ENCODE measurements around the gene TOP3A. TPM values are rescaled to one million over a fixed set of nuclear protein-coding genes. Genes with fewer than 3 reads are reported as not detected.

TOP3A gene
- total RNA-seq, 1 donor from 2014 or later: 49.2 TPM

DNA sequence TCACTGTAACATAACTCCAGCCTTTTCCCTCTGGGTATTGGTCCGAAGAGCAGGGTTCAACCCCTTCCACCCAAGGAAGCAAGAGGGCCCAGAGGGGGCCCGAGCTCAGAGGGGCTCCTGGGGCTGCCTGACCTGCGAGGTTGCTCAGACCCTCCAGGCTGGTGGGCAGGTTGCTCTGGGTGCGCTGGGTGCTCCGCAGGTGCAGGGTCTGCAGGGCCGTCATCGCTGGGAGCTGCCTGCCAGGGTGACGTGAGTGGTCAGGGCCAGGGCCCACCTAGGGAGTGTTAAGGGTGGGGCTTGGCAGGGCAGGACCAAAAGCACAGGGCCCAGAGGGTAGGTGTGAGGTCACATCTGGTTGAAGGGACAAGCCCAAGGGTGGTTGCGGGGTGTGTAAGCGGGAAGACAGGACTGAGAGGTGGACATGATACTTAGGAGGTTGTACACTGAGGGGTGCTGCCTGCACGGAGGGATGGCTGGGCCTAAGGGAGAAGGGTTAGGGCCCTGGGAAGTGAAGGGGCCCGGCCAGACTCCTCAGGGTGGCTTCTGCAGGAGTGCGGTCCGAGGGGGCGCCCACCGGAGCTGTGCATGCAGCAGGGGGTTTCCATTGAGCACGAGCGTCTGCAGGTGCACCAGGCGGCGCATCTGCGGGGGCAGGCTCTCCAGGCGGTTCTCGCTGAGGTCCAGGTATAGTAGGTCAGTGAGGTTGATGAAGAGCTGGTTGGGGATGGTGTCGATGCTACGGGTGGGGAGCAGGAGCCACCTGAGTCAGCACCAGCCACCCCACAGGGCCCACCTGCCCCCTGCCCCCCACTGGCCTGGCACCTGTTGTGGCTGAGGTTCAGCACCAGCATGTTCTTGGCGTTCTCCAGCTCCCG lies 60.6 kb downstream of the TOP3A start:
- peaks cover 9% of the 10 kb centered on the region for H3K4me1 ChIP-seq
- TF ChIP-seq EZH2phosphoT487 (IDR thresholded peaks at IDR 0.05) (no peak), EZH2 (IDR thresholded peaks at IDR 0.05) (no peak)
- TF ChIP-seq, protein P1, sequence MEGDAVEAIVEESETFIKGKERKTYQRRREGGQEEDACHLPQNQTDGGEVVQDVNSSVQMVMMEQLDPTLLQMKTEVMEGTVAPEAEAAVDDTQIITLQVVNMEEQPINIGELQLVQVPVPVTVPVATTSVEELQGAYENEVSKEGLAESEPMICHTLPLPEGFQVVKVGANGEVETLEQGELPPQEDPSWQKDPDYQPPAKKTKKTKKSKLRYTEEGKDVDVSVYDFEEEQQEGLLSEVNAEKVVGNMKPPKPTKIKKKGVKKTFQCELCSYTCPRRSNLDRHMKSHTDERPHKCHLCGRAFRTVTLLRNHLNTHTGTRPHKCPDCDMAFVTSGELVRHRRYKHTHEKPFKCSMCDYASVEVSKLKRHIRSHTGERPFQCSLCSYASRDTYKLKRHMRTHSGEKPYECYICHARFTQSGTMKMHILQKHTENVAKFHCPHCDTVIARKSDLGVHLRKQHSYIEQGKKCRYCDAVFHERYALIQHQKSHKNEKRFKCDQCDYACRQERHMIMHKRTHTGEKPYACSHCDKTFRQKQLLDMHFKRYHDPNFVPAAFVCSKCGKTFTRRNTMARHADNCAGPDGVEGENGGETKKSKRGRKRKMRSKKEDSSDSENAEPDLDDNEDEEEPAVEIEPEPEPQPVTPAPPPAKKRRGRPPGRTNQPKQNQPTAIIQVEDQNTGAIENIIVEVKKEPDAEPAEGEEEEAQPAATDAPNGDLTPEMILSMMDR (IDR thresholded peaks at IDR 0.05): no peak
- Mint-ChIP-seq H3K36me3 (peaks cover 3% of the 10 kb centered on the region), H3K27ac (no peak overlapping the region), H3K4me3 (no peak overlapping the region), H3K9me3 (no peaks in the 10 kb centered on the region), H3K27me3 (ENCODE audit: insufficient read depth, low read depth) (peaks cover 3% of the 10 kb centered on the region), H3K4me1 (peaks cover 21% of the 10 kb centered on the region)
- H3K27ac ChIP-seq: no peak overlapping the region
- no peak overlapping the region for H3K4me3 ChIP-seq
- H3F3A ChIP-seq (ENCODE audit: low read depth): peaks cover 15% of the 10 kb centered on the region
- H3K9ac ChIP-seq: no peak overlapping the region
- H4K20me1 ChIP-seq (ENCODE audit: low read depth): peaks cover 34% of the 10 kb centered on the region
- no peak for DNase-seq (ENCODE audit: low spot score)
- no peak overlapping the region for H2AFZ ChIP-seq (replicated peaks)
- H3K9me3 ChIP-seq (ENCODE audit: low read depth): no peaks in the 10 kb centered on the region
- H3K27me3 ChIP-seq: no peaks in the 10 kb centered on the region
- peaks cover 19% of the 10 kb centered on the region for H3K79me2 ChIP-seq (ENCODE audit: low read depth)
- no peaks in the 10 kb centered on the region for H3K36me3 ChIP-seq
- H3K4me2 ChIP-seq: no peak overlapping the region

- H4K20me1 ChIP-seq (ENCODE audit: low read depth): peaks cover 42% of the 10 kb centered on the region
- no peak overlapping the region for H3K27ac ChIP-seq
- no peak overlapping the region for H3K4me3 ChIP-seq
- H3K4me2 ChIP-seq: no peak overlapping the region
- Mint-ChIP-seq H3K4me3 (no peak overlapping the region), H3K27me3 (ENCODE audit: insufficient read depth, low read depth) (peaks cover 3% of the 10 kb centered on the region), H3K27ac (no peak overlapping the region), H3K4me1 (peaks cover 20% of the 10 kb centered on the region), H3K9me3 (no peaks in the 10 kb centered on the region), H3K36me3 (peaks cover 3% of the 10 kb centered on the region)
- no peaks in the 10 kb centered on the region for H3K36me3 ChIP-seq
- H3K4me1 ChIP-seq: peaks cover 9% of the 10 kb centered on the region
- peaks cover 17% of the 10 kb centered on the region for H3F3A ChIP-seq (ENCODE audit: low read depth)
- no peaks in the 10 kb centered on the region for H3K9me3 ChIP-seq (ENCODE audit: low read depth)
- TF ChIP-seq EZH2 (IDR thresholded peaks at IDR 0.05) (no peak), EZH2phosphoT487 (IDR thresholded peaks at IDR 0.05) (no peak)
- TF ChIP-seq, protein P1 (IDR thresholded peaks at IDR 0.05): no peak
- peaks cover 19% of the 10 kb centered on the region for H3K79me2 ChIP-seq (ENCODE audit: low read depth)
- no peak for DNase-seq (ENCODE audit: low spot score)
- no peak overlapping the region for H2AFZ ChIP-seq (replicated peaks)
- H3K27me3 ChIP-seq: no peaks in the 10 kb centered on the region
- H3K9ac ChIP-seq: no peak overlapping the region
Observed at GRCh38 chr17:18253187-18253884, 61.5 kb downstream of the TOP3A start.

DNA sequence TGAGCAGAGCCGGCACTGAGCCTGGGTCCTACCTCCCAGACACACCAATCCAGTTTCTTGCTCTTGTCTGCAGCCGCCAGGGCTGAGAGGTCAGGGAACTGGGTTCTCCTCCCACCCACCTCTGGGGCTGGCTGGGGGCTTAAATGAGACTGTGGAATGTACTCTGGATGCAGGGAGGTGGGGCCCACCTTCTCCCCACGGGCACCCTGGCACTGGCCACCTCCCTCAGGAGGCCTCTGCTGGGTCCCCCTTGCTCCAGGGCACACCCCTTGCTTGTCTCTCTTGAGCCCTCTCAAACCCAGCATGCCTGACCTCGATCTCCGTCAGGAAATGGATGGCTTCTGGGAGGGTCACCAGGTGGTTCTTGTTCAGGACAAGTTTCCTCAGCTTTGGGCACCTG lies 62.6 kb downstream of the TOP3A start:
- peaks cover 8% of the 10 kb centered on the region for H3K36me3 Mint-ChIP-seq
- H3K4me3 Mint-ChIP-seq: no peak overlapping the region

More for the DNA sequence above, 62.6 kb downstream of the TOP3A start:
- H3K9ac ChIP-seq: no peak overlapping the region
- peaks cover 44% of the 10 kb centered on the region for H4K20me1 ChIP-seq (ENCODE audit: low read depth)
- H3K27me3 Mint-ChIP-seq (ENCODE audit: insufficient read depth, low read depth): peaks cover 9% of the 10 kb centered on the region
- H3F3A ChIP-seq (ENCODE audit: low read depth): peaks cover 20% of the 10 kb centered on the region
- TF ChIP-seq EZH2 (IDR thresholded peaks at IDR 0.05) (no peak), EZH2phosphoT487 (IDR thresholded peaks at IDR 0.05) (no peak)
- TF ChIP-seq, protein P1 (IDR thresholded peaks at IDR 0.05): no peak
- H3K4me2 ChIP-seq: no peak overlapping the region
- peaks cover 11% of the 10 kb centered on the region for H3K79me2 ChIP-seq (ENCODE audit: low read depth)
- H3K27ac Mint-ChIP-seq: no peak overlapping the region
- H3K27me3 ChIP-seq: no peaks in the 10 kb centered on the region
- H3K9me3 ChIP-seq (ENCODE audit: low read depth): no peaks in the 10 kb centered on the region
- no peak overlapping the region for H2AFZ ChIP-seq (replicated peaks)
- no peaks in the 10 kb centered on the region for H3K9me3 Mint-ChIP-seq
- no peak overlapping the region for H3K27ac ChIP-seq
- no peak for DNase-seq (ENCODE audit: low spot score)
- H3K4me1 Mint-ChIP-seq: peaks cover 22% of the 10 kb centered on the region
- H3K36me3 ChIP-seq: no peaks in the 10 kb centered on the region
- no peak overlapping the region for H3K4me3 ChIP-seq
- H3K4me1 ChIP-seq: peaks cover 5% of the 10 kb centered on the region
